ENCODE results near the gene IHH. TPM values are rescaled to one million over a fixed set of nuclear protein-coding genes. Genes with fewer than 3 reads are reported as not detected.

Gene IHH
- total RNA-seq, 2 donors from 2014 or later, result not detected

DNA sequence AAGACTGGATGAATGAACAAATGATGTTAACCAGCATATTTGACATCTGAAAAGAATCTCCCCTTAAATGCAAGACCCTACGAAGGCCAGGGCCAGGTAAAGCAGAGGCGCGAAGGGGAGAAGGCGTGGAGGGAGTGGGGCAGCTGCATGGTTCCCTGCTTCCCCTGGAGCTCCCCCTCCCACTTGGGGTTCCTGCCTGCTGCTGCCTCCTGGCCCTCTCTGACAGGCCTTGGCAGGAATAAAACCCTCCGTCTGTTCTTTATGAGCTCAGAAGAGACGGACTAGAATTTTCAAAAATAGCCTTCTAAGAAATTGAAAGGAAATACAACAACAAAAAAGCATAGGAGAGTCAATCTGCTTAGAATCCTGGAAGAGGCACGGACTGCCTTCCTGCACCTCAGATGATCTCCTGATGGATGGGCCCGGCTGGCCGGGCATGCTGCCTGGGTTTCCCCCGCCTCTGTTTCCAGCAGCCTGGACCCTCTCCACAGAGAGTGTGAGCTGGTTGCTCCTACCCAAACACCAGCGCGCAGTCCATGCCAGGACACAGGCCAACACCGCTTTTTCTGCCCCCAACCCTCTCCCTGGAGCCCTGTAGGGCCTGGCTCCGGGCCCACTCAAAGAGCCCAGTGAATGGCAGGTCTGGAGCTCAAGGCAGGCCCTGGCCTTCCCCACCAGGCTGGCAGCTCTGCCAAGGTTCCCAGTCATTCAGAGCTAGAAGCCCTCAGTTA, 43.4 kb downstream of the IHH start:
- TF ChIP-seq, protein P1, sequence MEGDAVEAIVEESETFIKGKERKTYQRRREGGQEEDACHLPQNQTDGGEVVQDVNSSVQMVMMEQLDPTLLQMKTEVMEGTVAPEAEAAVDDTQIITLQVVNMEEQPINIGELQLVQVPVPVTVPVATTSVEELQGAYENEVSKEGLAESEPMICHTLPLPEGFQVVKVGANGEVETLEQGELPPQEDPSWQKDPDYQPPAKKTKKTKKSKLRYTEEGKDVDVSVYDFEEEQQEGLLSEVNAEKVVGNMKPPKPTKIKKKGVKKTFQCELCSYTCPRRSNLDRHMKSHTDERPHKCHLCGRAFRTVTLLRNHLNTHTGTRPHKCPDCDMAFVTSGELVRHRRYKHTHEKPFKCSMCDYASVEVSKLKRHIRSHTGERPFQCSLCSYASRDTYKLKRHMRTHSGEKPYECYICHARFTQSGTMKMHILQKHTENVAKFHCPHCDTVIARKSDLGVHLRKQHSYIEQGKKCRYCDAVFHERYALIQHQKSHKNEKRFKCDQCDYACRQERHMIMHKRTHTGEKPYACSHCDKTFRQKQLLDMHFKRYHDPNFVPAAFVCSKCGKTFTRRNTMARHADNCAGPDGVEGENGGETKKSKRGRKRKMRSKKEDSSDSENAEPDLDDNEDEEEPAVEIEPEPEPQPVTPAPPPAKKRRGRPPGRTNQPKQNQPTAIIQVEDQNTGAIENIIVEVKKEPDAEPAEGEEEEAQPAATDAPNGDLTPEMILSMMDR (IDR thresholded peaks at IDR 0.05), result no peak
- DNase-seq (ENCODE audit: low spot score), result no peak
- Histone ChIP-seq H3K27me3 (no peaks in the 10 kb centered on the region), H3K4me1 (no peaks in the 10 kb centered on the region), H3K36me3 (no peaks in the 10 kb centered on the region), H3K27ac (no peak overlapping the region), H3K9me3 (no peaks in the 10 kb centered on the region), H3K4me3 (no peak overlapping the region)

GRCh38 chr2:219016721-219017120, 44.0 kb downstream of the IHH start:
- no peak for DNase-seq (ENCODE audit: low spot score)
- no peaks in the 10 kb centered on the region for H3K9me3 ChIP-seq
- H3K27me3 ChIP-seq, result no peaks in the 10 kb centered on the region
- no peaks in the 10 kb centered on the region for H3K36me3 ChIP-seq
- no peak overlapping the region for H3K27ac ChIP-seq
- TF ChIP-seq, protein P1 (IDR thresholded peaks at IDR 0.05), result no peak
- no peak overlapping the region for H3K4me3 ChIP-seq
- H3K4me1 ChIP-seq, result no peaks in the 10 kb centered on the region

DNA sequence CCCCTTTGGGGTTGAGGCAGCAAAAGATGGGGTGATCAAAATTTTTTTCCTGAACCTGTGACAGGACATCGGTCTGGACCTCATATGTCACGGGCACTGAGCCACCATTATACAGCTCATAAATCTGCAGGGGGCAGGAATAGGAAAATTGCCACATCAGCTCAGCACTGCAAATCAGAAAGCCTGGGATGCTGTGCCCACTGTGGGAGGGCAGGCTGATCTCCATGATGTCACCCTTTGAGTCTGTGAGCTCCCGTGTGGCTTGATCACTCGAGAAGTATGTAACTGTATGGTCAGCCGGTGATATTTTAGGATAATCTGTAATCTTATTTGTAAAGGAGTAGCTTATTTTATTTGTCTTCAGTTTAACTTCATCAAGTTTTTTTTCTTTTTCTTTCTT, 49.8 kb downstream of the IHH start:
- no peak for DNase-seq (ENCODE audit: low spot score)
- no peak overlapping the region for H3K4me3 ChIP-seq
- H3K27ac ChIP-seq, result no peak overlapping the region
- TF ChIP-seq, protein P1 (IDR thresholded peaks at IDR 0.05), result no peak
- no peaks in the 10 kb centered on the region for H3K4me1 ChIP-seq
- H3K9me3 ChIP-seq, result no peaks in the 10 kb centered on the region
- H3K36me3 ChIP-seq, result no peaks in the 10 kb centered on the region
- H3K27me3 ChIP-seq, result no peaks in the 10 kb centered on the region

GRCh38 chr2:219010162-219010756, 50.5 kb downstream of the IHH start:
- Histone ChIP-seq H3K9me3 (no peaks in the 10 kb centered on the region), H3K27me3 (no peaks in the 10 kb centered on the region), H3K27ac (no peak overlapping the region), H3K4me3 (no peak overlapping the region), H3K4me1 (no peaks in the 10 kb centered on the region), H3K36me3 (no peaks in the 10 kb centered on the region)
- DNase-seq (ENCODE audit: low spot score), result no peak
- TF ChIP-seq, protein P1 (IDR thresholded peaks at IDR 0.05), result no peak

GRCh38 chr2:219009294-219009693, 51.4 kb downstream of the IHH start:
- TF ChIP-seq, protein P1 (IDR thresholded peaks at IDR 0.05), result no peak
- no peak for DNase-seq (ENCODE audit: low spot score)
- Histone ChIP-seq H3K27ac (no peak overlapping the region), H3K27me3 (no peaks in the 10 kb centered on the region), H3K4me1 (no peaks in the 10 kb centered on the region), H3K9me3 (no peaks in the 10 kb centered on the region), H3K36me3 (no peaks in the 10 kb centered on the region), H3K4me3 (no peak overlapping the region)

MicroRNAs encoded within 50 kb of the gene (microRNA counts, 767-probe panel; counts per million panel counts)
- microRNA hsa-miR-3131, result 0 to 31.0 counts per million in 2 donors

Small RNA genes lying within 50 kb of the gene (microRNA-seq; reads per million reads assigned to microRNA genes)
- 0 reads per million in 2 donors for gene MIR3131 (ENCODE audit: borderline number of aligned reads in 2 of 2, borderline replicate concordance in 1 of 2)

Other genes starting within 250 kb of the IHH start
- gene PRKAG3, start 229.1 kb downstream of the IHH start, total RNA-seq, result under 1 TPM in 1 of 2 donors, not detected in 1; 0.19 TPM
- 1 to 10 TPM; 1.8 to 2.4 TPM for gene WNT6, start 201.1 kb downstream of the IHH start, total RNA-seq
- 1 to 10 TPM in 1 of 2 donors, under 1 TPM in 1; 0.90 to 1.2 TPM for gene WNT10A, start 180.1 kb downstream of the IHH start, total RNA-seq
- gene CDK5R2, start 101.3 kb downstream of the IHH start, total RNA-seq, result not detected
- gene FEV, start 75.7 kb downstream of the IHH start, total RNA-seq, result not detected
- gene CRYBA2, start 67.5 kb downstream of the IHH start, total RNA-seq, result not detected
- gene CFAP65, start 19.4 kb downstream of the IHH start, total RNA-seq, result not detected
- 1 to 10 TPM; 8.3 to 8.4 TPM for gene NHEJ1, start 99.9 kb upstream of the IHH start, total RNA-seq
- gene SLC23A3, start 109.1 kb upstream of the IHH start, total RNA-seq, result under 1 TPM; 0.33 to 0.55 TPM
- 10 to 100 TPM; 32.4 to 42.3 TPM for gene CNPPD1, start 116.0 kb upstream of the IHH start, total RNA-seq
- 10 to 100 TPM; 26.6 to 41.7 TPM for gene RETREG2, start 117.4 kb upstream of the IHH start, total RNA-seq
- 10 to 100 TPM; 15.5 to 31.5 TPM for gene ZFAND2B, start 145.9 kb upstream of the IHH start, total RNA-seq
- 10 to 100 TPM in 1 of 2 donors, 1 to 10 TPM in 1; 9.3 to 12.1 TPM for gene ABCB6, start 158.0 kb upstream of the IHH start, total RNA-seq
- 10 to 100 TPM; 78.8 to 80.3 TPM for gene ATG9A, start 168.7 kb upstream of the IHH start, total RNA-seq
- 10 to 100 TPM; 14.5 to 14.9 TPM for gene ANKZF1, start 168.9 kb upstream of the IHH start, total RNA-seq
- 1 to 10 TPM; 1.8 to 3.4 TPM for gene GLB1L, start 184.5 kb upstream of the IHH start, total RNA-seq
- 1 to 10 TPM; 7.0 to 9.0 TPM for gene STK16, start 184.6 kb upstream of the IHH start, total RNA-seq
- not detected for gene TUBA4B, start 192.3 kb upstream of the IHH start, total RNA-seq
- gene TUBA4A, start 193.0 kb upstream of the IHH start, total RNA-seq, result 100 to 1,000 TPM in 1 of 2 donors, 10 to 100 TPM in 1; 51.7 to 159 TPM
- 10 to 100 TPM; 33.3 to 38.7 TPM for gene DNAJB2, start 218.4 kb upstream of the IHH start, total RNA-seq
- gene PTPRN, start 248.5 kb upstream of the IHH start, total RNA-seq, result under 1 TPM in 1 of 2 donors, not detected in 1; 0.74 TPM

Measured in right atrium auricular region (tissue), 2 donors.